Fibroblast of pulmonary artery (primary cell): Measurements from ENCODE around the gene GATA3.

ENCODE experiments used
- DNase-seq: peaks from one replicate; pipeline ENCODE4 v3.0.0-alpha.2; 2010; ENCODE audit warnings: low read depth
- H3K4me3 ChIP-seq: replicated peaks from 2 replicates; pipeline ENCODE4 v1.5.1; 2011; ENCODE audit warnings: low read depth, mild to moderate bottlenecking, control low read depth, low read length, moderate library complexity
- TF ChIP-seq, protein P1 (sequence below): IDR thresholded peaks from 2 replicates; pipeline ENCODE4 v1.5.1; 2011; ENCODE audit warnings: mild to moderate bottlenecking, control low read depth, low read length, inconsistent platforms; ENCODE audit errors: missing control alignments

Gene GATA3

GRCh38 chr10:8049045-8049864 is 5.2 kb upstream of the GATA3 start:
- TF ChIP-seq, protein P1, sequence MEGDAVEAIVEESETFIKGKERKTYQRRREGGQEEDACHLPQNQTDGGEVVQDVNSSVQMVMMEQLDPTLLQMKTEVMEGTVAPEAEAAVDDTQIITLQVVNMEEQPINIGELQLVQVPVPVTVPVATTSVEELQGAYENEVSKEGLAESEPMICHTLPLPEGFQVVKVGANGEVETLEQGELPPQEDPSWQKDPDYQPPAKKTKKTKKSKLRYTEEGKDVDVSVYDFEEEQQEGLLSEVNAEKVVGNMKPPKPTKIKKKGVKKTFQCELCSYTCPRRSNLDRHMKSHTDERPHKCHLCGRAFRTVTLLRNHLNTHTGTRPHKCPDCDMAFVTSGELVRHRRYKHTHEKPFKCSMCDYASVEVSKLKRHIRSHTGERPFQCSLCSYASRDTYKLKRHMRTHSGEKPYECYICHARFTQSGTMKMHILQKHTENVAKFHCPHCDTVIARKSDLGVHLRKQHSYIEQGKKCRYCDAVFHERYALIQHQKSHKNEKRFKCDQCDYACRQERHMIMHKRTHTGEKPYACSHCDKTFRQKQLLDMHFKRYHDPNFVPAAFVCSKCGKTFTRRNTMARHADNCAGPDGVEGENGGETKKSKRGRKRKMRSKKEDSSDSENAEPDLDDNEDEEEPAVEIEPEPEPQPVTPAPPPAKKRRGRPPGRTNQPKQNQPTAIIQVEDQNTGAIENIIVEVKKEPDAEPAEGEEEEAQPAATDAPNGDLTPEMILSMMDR = no peak
- peak overlapping the region; percentile 21 for H3K4me3 ChIP-seq
- DNase-seq = no peak

- TF ChIP-seq, protein P1 = no peak
- DNase-seq = no peak
- peak overlapping the region; percentile 42 for H3K4me3 ChIP-seq
Measured at GRCh38 chr10:8049865-8050555, 4.5 kb upstream of the GATA3 start.

DNA sequence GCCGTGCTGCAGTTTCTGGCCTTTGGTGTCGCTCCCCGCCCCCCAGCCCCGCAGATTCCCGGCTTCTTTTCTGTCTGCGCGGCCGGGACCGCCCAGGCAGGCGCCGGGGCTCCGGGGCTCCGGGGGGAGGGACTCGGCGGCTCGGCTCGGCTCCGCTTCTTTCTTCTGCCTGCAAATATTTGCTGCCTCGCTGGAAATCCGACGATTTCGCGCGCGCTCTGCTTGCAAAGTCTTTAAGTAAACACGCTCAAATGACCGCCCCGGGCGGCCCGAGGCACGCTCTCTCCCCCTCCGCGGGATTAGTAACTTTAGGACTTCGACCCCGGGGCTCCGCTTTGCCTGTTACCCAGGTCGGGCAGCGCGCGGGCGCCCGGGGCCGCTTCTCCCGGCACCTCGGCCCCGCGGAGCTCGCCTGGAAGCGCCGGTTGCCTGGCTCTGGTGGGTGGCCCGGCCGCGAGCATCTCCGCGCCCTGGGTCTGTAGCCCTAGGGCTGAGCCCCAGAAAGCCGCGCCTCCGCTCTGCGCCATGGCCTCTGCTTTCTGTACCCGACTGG is 3.9 kb upstream of the GATA3 start:
- DNase-seq = peak; percentile 38
- TF ChIP-seq, protein P1 = no peak
- peak overlapping the region; percentile 42 for H3K4me3 ChIP-seq

- TF ChIP-seq, protein P1 = no peak
- DNase-seq = no peak
- no peak overlapping the region for H3K4me3 ChIP-seq
Measured at GRCh38 chr10:8051109-8051821, 3.2 kb upstream of the GATA3 start.

- H3K4me3 ChIP-seq = no peak overlapping the region
- TF ChIP-seq, protein P1 = no peak
- no peak for DNase-seq
Measured at GRCh38 chr10:8051851-8052257, 2.6 kb upstream of the GATA3 start.

- no peak overlapping the region for H3K4me3 ChIP-seq
- no peak for DNase-seq
Measured at GRCh38 chr10:8052341-8052955, 2.0 kb upstream of the GATA3 start.

More at GRCh38 chr10:8052341-8052955, 2.0 kb upstream of the GATA3 start:
- TF ChIP-seq, protein P1 = no peak
